Kidney glomerular epithelial cell (primary cell): ENCODE measurements around the gene HSD3B1.
"Not testable (repeated sequence)": the region's sequence is repeated elsewhere in the genome, so short reads cannot be mapped to it uniquely, and the experiment has no call there.

Experiments
- DNase-seq: peaks from one replicate; lab custom pipeline; 2025; lab: John Stamatoyannopoulos, UW

Gene HSD3B1

GRCh38 chr1:119553302-119554071, 46.5 kb downstream of the HSD3B1 start:
- not testable (repeated sequence) for DNase-seq

DNA sequence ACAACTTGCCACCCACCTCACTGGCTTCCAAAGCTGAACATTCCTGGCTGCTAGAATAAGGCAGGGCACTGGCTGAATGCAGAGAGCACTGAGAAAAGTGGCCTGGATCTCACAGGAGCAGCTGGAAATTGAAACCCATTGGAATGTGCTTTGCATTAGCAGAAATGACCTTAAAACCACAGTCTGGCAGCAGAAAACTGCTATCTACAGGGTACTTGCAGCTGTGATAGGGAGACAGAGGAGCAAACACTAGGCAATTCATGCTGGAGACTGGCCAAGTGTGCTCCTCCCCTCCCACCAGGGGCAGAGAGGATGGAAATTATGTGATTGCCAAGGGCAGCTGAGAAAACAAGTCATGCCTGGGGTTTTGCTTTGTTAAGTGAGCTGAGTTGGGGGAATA, 47.2 kb downstream of the HSD3B1 start:
- DNase-seq, result peak; percentile 30

- no peak for DNase-seq
Observed at GRCh38 chr1:119556423-119556822, 49.4 kb downstream of the HSD3B1 start.

DNA sequence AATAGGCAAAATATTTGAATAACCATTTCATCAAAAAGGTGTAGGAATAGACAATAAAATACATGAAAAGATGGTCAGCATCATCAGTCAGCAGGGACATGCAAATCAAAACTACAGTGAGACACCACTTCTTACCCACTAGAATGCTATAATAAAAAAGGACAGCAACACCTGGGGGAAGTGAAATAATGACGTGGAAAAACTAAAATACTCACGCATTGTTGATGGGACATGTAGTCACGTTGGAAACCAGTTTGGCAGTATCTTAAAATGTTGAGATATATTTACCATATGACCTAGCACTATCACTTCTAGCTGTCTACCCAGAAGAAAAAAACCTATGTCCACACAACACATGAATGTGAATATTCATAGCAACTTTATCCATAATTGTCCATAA, 53.4 kb downstream of the HSD3B1 start:
- not testable (repeated sequence) for DNase-seq

- DNase-seq, result no peak
Observed at GRCh38 chr1:119564548-119564947, 57.5 kb downstream of the HSD3B1 start.
